NCI-H2029 treated with DMSO at 0.1 percent for 48 hours (cell line): Measurements from ENCODE around the gene PPWD1.
A peak's percentile ranks its signal among the peaks of the same experiment; 100 is the strongest.

Experiments
- DNase-seq: peaks from one replicate; lab custom pipeline; 2025; lab: John Stamatoyannopoulos, UW

PPWD1 gene

DNA sequence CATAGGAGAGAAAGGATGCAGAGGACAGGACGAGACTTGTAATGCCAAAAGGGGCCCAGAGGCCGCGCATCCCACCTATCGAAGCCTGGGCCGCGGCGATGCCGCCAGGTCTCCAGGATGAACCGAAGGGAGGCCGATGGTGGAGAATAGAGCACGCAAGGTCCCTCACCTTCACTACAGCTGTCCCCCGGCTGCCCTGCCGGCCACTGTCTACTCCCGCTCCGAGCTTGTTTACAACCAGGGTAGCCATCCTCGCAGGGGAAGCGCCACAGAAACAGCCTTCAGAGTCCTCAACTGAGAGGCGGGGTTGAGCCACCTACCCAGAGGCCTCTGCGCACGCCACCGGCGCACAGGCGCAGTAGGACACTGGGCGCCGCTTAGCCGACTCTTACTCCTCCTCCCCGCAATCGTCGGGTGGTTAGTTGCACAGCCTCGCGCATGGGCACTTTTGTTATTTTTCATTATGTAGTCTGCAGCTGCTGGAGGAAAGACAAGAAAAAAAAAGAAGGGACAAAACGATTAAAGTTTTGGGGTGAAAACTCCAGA lies 61.0 kb downstream of the PPWD1 start, which contains the start of gene TRIM23:
TSS of gene TRIM23 (minus strand) at position 309 of the 546 bp plus-strand sequence. CDS start at position 250, 59 bp downstream.
- peak; percentile 91 for DNase-seq

DNA sequence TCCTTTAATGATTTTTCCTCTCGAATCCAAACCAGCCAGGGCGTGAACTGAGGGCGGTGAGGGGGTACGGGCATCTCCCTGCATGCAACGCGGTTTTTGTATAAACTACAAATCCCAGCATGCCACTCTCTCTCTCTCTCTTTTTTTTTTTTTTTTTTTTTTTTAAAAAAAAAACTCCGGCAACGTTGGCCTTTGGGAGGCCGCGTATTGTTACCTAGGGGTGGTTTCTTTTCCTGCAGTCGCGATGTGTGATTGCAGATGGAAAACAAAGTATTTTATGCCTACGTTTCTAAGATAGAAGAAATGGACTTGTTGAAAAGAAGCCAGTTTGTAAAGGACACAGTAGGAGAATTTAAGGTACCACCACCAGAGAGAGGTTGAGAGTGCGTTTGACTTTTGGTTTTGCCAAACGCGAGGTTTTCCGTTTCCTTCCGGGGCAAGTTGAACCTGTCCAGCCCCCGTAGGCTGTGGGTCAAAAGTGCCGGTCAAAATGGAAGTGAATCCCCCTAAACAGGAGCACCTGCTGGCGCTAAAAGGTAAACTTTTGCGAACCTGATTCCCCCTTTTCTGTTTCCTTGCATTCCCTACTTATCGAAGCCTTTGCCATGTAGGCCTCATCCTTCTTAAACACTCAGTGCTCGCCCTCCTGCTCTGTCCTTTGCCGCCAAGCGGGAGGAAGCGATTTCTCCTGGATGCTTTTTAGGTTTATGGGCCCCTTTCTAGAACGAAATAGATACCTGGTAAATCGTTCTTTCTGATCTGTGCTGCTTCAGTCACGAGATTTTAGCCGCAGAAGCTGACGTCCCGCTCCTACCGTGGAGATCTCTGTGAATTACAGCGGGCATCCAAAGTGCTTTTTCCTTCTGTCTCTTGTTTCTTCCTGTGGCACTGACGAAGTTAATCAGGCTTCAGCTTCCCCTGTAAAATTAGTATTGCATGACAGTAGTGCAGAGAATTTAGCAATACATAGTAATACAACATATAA lies 61.8 kb downstream of the PPWD1 start, which contains the start of the genes SHLD3 and TRAPPC13:
TSS of gene SHLD3 (plus strand) at position 457 of the 985 bp plus-strand sequence. CDS start 4,561 bp downstream, outside the sequence.
TSS of gene TRAPPC13 (plus strand) at position 457 of the 985 bp plus-strand sequence. CDS start at position 491, 34 bp downstream.
- peak; percentile 96 for DNase-seq

DNA sequence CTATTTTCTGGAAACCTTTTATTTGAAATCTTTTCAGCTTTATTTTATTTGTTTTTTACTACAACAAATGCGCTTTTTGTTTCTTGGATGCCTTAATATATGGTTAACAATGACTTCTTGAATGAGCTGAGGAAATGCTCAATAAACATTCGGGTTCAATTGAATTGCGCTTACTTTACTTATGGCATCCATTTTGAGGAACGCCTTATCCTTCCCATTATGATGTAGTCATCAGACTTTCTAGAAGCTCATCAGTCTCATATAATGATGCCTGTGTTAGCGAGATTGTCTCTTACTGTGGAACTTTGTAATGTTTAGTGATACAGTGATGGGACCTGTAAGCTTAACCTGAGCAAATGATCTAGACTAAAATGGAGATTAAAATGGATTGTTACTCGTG lies 62.6 kb downstream of the PPWD1 start:
- no peak for DNase-seq

DNA sequence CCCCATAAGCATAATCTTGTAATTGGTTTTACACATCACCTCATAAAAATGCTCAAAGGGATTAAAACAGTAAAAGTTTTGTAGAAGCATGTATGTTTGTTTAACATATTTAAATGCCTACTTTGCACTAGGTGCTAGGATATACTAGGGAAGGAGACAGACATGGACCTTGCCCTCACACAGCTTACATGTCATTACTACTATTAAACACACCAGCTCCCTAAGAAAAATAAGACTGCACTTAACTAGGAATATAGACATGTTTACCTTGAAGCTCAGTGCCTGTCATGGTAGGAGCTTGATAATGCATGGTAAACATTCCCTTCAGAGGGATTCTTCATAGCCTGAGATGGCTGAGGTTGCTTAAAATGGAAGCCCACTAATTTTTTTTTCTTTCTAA lies 67.9 kb downstream of the PPWD1 start:
- no peak for DNase-seq
